Fibroblast of skin of right biceps (primary cell): Measurements from ENCODE around the gene EMC10.

ENCODE experiments used
- DNase-seq: peaks from one replicate; pipeline ENCODE4 v3.0.0-alpha.2; 2013

EMC10 gene

DNA sequence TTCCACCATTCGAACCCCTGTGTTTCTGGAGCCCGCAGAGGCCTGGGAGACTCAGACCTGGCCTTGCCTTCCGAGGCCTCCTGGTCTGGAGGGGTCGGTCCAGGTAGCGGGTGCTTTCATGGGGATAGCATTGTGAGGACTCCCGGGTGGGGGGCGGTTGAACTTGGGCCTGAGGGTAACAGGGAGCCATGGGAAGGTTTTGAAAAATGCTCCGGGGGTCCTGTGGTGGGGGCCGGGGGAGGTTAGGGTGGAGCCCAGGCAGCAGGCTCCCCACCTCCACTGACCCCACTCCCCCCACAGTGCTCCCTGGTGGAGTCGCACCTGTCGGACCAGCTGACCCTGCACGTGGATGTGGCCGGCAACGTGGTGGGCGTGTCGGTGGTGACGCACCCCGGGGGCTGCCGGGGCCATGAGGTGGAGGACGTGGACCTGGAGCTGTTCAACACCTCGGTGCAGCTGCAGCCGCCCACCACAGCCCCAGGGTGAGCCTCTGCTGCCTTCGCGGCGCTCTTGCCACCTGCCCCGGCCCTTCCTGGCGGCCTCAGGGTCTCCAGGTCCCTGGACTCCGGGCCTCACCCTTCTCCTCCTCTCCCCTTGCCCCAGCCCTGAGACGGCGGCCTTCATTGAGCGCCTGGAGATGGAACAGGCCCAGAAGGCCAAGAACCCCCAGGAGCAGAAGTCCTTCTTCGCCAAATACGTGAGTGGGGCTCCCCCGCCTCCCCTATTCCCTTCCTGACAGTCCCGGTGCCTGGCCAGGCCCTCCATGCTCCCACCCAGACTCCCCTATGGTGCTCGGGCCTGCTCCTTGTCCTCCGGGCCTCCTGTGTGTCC lies 4.2 kb downstream of the EMC10 start:
- DNase-seq = no peak

DNA sequence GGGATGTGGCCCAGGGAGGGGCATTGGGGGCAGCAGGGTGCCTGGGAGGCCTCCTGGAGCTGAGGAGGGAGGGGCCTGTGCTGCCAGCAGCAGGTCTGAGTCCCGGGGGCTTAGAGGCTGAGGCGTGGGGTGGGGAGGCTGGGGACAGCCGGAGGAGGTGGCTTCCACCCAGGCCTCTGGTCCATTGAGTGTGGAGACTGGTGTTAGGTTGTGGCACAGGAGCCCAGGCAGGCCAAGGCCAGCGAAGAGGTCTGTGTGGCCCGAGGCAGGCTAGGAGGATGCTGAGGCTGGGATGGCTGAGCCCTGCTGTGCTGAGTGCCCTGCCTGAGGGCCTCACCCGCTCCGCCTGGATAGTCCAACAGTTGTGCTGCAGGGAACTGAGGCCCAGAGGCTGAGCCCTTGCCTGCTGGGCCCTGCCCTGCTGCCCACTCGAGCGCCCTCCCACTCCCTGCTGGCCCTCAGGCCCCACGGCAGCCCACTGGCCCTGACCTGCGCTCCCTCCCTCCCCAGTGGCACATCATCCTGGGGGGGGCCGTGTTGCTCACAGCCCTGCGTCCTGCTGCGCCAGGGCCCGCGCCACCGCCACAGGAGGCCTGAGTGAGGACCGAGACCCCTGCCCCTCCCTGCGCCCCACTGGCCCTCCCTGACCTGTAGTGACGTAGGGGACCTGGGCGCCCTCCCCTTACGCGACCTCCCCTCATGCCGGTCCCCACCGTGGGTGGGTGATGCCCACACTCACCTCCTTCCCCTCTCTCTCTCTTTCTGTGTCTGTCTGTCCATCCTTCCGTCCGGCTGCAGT lies 5.2 kb downstream of the EMC10 start:
- DNase-seq = no peak

DNA sequence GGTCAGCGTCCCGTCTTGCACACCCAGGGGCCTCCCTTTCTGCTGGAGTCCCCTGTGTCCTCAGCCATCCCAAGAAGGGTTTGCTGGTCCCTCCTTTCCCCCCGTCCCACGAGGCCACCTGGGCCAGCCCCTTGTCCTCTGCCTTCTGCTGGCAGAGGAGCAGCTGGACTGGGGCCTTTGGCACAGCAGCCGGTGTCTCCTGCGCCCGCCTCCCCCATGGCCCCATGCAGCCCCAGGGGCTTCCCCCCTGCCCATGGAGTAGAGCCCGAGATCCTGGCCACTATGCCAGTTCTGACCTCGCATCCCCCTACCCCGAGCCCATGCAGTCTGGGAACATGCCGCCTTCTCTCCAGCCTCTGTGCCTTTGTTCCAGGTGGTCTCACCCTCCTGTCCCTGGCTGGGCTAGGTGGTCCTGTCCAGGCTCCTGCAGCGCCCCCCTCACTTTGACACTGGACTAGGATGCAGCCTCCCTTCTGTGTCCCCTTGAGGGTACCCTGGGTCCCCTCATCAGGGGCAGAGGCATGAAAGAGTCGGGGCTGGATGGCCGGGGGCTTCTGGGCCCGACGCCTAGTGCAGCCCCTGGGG lies 6.1 kb downstream of the EMC10 start:
- no peak for DNase-seq

DNA sequence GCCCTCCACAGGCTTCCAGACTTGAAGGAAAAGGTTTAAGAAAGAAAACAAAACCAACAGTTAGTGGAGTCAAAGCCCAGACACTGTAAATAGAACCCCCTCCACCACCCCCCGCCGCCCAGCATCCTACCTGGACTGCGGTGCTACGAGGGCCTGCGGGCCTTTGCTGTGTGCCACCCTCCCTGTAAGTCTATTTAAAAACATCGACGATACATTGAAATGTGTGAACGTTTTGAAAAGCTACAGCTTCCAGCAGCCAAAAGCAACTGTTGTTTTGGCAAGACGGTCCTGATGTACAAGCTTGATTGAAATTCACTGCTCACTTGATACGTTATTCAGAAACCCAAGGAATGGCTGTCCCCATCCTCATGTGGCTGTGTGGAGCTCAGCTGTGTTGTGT lies 6.6 kb downstream of the EMC10 start:
- DNase-seq = no peak

DNA sequence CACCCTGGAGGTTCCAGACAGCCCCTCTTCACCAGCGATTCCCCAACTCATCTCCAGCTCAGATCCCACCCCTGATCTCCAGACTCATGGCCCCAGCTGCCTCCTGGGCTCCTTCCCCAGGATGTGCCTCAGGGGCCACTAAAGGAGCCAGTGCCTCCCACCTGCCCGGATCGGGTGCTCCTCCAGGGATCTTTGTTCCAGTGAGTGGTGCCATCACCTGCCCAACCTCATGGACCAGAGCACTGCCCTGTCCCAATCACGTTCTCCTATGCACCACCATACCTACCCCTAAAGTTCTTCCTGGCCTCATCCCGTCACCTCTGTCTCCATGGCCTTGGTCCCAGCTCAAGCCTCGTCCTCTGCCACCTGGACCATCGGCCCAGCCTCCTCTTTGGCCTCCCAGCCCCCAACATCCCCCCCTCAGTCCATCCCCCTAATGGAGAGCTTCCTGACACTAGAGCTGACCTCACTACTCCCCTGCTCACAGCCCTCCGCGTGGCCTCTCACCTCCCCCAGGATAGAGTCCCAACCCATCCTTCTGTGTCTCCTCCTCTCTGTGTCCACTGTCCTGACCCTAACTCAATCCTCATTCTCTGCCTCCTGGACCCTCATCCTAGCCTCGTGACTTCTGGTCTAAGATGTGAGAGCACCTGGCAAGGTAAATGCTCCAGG lies 9.1 kb downstream of the EMC10 start:
- DNase-seq = no peak

DNA sequence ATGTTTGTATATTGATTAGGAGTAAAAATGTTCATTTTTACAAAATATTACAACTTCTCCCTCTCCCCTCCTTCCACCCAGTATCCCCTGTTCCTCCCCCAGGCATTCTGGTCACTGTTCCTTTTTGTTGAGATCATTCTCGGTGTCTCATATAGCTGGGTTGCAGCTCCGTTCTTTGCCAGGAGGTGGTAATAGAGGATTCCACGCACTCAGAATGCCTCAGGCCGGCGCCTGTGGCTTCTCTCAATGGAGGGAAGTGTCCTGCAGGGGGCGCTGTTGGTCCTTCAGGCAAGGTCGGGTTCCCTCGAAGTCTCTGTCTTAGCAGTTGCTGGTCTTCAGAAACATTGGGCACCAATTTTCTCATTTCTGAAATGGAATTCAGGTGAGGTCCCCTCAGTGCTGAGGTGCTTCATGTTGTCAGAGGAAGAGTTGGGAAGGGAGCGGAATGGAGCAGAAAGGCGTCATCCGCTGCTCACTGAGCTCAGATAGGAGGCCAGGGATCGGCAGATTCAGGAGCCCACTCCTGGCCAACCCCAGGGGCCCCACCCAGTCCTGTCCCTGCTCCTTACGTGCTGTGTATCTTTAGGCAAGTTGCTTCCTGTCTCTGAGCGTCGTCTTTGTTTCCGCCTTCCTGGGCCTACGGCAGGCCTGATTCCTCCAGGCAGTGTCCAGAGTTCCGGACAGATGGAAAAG lies 10.7 kb downstream of the EMC10 start:
- peak; percentile 38 for DNase-seq

DNA sequence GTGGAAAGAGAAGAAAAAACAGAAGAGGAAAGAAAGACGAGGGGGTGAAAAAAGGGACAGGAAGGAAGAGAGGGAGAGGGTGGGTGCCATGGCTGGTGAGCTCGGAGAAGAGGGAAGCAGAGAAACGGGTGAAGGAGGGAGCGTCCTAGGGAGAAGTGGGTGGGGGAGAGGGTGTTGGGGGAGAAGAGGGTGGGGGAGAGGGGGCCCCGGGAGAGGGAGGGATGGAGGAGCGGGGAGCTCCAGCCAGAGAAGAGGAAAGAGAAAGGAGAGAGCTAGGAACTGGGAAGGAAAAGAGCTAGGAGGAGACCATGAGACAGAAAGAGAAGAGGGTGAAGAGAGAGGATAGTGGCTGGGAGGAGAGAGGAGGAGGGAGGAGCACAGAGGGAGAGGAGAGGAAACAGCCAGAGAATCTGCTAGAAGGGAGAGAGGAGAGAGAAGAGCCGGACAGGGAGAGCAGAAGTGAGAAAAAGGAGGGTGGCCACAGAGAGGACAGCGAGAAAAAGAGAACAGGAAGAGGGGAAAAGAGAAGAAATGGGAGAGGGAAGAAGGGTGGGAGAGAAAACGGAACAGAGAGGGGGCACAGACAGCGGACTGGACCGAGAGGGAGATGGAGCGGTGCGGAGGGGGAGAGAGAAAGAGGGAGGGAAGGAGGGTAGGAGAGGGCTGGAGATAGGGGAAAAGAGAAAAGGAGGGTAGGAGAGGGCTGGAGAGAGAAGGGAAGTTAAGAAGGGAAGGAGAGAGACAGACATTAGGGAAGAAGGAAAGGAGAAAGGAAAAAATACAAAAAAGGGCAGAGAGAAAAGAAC lies 12.3 kb downstream of the EMC10 start:
- no peak for DNase-seq

DNA sequence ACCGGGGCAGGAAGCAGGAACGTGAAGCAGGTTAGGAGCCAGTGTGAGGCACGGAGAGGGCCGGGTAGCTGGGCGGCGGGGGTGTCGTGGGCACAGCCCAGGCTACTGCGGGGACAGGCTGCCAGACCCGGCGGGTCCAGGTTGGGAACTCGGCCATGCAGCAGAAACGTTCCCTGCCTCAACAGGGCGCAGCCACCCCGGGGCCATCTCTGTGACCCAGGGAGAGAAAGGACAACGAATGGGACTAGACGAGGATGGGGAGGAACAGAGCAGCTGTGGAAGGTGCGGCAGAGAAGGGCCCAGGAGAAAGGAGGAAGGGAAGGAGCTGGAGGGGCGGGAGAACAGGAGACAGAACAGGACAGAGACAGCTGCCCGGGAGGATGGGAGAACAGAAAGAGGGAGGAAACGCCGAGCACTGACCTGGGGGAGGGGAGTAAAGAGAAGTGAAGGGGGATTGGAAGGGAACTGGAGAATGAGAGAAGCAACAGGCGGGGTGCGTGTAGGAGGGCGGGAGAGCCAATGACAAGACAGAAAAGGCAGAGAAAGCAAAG lies 13.2 kb downstream of the EMC10 start:
- no peak for DNase-seq

DNA sequence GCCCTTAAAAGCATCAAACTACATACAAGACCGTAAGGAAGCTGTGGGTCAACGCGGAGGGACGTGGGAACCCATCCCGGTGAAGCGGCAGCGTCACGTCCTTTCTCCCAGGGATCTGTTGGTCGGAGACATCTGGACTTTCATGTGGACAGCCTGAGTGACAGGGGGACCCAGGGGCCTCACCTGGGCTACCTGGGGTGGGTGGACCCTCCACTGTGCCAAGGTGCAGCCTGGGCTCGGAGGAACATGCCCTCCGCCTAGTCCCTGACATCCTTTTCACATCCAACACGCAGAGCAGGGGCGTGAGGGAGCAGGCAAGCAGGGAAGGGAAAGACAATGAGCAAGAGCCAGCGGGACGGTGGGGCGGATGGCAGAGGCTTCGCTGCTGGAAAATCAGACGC lies 14.1 kb downstream of the EMC10 start:
- DNase-seq = no peak

DNA sequence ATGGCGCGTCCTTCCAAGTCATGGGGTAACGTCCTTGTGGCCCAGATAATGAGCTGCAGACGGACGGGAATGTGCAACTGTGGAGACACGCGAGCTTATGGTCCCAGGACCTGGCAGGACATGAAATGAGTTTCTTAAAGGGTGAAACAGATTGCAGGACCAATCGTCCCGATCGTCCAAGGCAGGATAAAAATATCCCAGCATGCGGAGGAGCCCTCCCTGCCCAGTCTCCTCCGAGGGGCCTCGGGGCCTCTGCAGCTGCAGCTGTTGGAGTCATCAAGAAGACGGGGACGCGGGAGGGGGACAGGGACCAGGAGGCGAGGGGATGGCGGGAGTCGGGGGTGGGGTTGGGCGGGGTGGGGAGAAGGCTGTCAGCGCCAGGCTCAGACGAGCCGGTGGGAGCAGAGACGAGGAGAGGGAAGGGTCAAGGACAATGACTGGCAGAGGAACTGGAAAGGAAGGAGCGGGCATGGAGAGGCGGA lies 14.7 kb downstream of the EMC10 start:
- no peak for DNase-seq

DNA sequence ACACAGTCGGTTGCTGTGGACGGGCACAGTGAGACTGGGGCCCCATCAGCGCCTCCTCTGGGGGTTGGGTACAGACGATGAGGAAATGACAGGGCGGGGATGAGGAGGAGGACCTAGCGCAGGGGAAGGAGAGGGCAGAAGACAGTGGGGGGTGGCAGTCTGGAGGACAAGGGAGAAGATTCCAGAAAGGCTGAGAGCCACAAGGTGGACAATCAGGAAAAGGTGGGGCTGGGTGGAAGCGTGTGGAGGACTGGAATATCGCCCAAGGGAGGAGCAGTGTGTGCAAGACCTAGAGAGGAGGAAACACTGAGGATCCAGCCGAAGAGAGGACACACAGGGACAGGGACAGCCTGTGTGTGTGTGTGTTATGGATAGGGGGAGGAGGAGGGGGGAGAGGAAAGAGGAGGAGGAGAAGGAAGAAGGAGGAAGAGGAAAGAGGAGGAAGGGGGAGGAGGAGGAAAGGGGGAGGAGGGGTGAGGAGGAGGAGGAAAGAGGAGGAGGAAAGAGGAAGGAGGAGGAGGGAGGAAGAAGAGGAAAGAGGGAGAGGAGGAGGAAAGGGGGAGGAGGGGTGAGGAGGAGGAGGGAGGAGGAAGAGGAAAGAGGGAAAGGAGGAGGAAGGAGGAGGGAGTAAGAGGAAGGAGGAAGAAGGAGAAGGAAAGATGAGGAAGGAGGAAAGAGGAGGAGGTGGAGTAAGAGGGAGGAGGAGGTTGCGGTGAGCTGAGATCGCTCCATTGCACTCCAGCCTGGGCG lies 16.2 kb downstream of the EMC10 start:
- DNase-seq = peak; percentile 10

DNA sequence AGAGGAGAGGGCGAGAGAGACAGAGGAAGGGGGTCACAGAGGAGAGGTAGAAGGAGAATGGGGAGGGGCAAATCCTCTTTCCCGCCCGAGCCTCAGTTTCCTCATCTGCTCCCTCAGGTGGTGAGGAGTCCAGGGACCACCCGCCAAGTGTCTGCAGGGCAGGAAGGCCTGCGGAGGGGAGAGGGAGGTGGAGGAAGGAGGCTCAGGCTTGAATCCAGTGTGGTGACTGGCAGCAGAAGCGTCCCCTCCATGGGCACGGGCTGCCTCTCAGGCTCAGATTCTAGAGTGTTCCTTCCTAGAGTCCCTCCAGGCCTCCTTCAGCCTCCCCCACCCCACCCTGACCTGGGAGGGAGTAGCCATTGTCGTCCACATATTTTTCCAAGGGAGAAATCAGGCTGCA lies 16.9 kb downstream of the EMC10 start:
- DNase-seq = no peak

DNA sequence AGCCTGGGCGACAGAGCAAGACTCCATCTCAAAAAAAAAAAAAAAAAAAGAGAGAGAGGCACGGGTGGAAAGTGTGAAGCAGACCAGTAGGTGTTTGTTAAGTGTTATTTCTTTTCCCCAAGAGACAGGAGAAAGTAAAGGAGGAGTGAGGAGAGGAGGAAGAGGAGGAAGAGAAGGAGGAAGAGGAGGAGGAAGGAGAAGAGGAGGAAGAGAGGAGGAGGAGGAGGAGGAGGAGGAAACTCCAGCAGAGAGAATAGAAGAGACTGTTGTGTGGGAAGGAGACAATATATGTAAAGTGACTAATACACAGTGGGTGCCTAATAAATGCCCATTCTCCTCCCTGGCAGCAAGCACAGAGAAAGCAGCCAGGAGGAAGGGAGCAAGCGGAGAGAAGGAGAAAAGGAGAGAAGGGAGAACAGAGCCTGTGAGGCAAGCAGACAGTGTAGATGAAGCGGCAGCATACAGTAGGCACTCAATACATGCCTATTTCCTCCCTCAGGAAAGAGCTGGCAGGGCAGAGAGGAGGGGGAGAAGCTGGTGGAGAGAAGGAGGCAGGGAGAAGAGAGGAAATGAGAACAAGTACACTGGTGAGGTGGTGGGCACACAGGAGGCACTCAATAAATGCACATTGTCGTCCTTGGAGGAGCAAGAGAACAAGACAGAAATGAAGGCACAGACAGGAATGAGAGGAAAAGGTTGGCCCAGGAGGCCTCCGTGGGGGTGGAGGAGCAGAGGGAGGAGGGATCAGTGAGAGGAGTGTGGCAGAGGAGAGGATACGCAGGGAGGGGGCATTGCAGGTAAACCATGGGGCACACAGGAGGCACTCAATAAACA lies 18.1 kb downstream of the EMC10 start:
- DNase-seq = no peak

DNA sequence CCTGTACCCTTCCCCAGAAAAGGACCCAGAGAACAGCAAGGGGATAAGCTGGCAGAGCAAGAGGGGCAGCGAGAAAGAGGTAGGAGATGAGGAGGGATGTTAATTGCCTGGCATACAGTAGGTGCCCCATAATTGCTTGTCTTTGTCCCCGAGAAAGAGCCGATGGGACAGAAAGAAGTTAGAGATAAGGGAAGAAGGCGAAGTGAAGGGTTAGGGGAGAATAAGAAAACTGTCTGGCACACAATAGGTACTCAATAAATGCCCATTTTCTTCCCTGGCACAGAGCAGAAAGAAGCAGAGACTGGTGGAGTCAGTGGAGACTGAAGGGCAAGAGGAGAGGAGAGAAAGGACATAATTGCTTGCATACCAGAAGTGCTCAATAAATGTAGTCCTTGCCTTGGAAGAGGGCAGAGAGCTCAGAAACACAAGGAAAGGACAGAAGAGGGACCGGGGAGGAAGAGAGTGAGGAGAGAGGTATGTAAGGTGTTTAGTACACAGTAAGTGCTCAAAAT lies 18.8 kb downstream of the EMC10 start:
- no peak for DNase-seq

DNA sequence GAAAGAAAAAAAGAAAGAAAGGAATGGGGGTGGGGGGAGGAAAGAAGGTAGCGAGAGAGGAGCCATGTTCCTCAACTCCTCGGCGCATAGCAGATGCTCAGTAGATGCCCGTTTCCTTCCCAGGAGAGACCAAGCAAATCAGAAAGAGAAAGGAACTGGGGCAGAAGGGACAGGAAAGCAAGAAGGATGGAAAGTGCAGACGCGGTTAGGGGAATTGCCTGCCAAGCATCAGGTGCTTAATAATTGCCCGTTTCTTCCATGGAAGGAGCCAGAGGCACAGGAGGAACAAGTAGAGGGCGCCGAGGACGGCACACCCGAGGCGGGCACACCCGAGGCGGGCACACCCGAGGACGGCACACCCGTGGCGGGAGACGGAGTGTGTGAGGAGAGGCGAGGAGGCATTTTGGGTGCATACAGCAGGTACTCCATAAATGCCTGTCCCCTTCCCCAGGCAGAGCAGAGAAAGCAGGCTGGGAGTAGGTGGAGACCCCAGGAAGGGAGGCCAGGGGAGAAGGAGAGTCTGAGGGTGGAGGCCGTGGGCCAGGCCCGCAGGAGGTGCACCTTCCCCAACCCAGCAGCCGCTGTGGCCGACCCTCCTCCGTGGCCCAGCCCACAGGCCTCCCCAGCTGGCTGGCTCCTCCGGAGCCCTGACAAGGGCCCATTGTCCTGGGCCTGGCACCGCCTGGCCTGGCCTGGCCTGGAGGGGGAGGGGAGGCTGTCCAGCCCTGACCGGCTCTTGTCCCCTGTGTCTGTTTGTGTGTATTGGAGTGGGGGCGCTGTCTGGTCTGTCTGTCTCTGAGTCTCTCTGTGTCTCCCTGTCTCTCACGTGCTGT lies 20.1 kb downstream of the EMC10 start:
- DNase-seq = no peak

DNA sequence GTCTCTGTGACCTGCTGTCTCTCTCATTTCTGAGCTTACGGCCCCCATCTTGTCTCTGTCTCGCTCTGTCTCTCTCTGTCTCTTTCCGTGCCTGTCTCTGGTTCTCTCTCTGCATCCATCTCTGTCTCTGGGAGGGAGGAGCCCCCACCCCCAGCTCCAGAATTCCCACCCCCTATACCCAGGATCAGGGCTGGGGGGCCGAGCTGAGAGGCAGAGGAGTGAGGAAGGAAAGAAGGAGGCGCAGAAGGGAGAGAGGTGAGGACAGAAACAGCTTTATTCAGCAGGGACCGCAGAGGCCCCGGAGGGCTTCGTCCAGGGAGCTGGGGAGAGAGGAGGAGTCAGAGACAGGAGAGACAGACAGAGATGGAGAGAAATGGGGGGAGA lies 20.7 kb downstream of the EMC10 start:
- no peak for DNase-seq

DNA sequence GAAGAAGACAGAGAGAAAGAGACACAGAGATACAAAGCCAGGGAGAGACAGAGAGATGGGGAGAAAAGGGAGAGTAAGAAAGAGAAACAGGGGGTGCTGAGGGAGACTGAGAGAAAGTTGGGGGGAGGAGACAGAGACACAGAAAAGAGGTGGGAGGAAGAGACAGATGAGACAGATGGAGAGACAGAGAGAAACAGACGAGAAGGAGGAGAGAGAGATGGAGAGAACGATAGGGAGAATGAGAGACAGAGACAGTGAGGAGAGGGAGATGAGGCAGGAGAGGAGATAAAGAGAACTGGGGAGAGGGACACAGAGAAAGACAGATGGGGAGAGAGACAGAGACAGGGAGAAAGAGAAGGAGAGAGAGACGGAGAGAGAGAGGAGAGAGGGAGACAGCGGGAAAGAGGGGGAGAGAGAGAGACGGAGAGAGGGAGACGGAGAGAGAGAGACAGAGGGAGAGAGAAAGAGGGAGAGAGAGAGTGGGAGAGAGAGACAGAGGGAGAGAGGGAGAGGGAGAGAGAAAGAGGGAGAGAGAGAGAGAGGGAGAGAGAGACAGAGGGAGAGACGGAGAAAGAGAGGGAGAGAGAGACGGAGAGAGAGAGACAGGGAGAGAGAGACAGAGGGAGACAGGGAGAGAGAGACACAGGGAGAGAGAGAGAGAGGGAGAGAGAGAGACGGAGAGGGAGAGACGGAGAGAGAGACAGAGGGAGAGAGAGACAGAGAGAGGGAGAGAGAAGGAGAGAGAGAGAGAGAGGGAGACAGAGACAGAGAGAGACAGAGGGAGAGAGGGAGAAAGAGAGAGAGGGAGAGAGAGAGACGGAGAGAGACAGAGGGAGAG lies 22.1 kb downstream of the EMC10 start:
- no peak for DNase-seq
